GM12891 (cell line): ENCODE results near the gene TPD52L3.

ENCODE experiments used
- POLR2A ChIP-seq: IDR thresholded peaks from 2 replicates; pipeline ENCODE4 v1.6.1; 2011; ENCODE audit warnings: low read depth, low read length, control low read depth
- POU2F2 ChIP-seq: IDR thresholded peaks from 2 replicates; pipeline ENCODE4 v1.6.1; 2011; ENCODE audit warnings: low read depth, mild to moderate bottlenecking, control low read depth, low read length, moderate library complexity
- TAF1 ChIP-seq: IDR thresholded peaks from 2 replicates; pipeline ENCODE4 v1.6.1; 2011; ENCODE audit warnings: low read depth, low read length, control low read depth

- TF ChIP-seq POLR2A (no peak), POU2F2 (no peak), TAF1 (no peak)
Observed at GRCh38 chr9:6348766-6349165, 20.6 kb downstream of the TPD52L3 start.
